Erythroblast (primary cell): ENCODE measurements around the gene MAP3K20.
"Not testable (repeated sequence)": the region's sequence is repeated elsewhere in the genome, so short reads cannot be mapped to it uniquely, and the experiment has no call there.

Experiments used
- DNase-seq, 2 experiments: peaks; one replicate each; lab custom pipeline; 2025; lab: John Stamatoyannopoulos, UW
- GATA1 ChIP-seq: IDR thresholded peaks from 2 replicates; pipeline ENCODE4 v1.6.1; 2011; ENCODE audit warnings: low read depth, mild to moderate bottlenecking, control low read depth, low read length, moderate library complexity
- POLR2A ChIP-seq: IDR thresholded peaks from 2 replicates; pipeline ENCODE4 v1.6.1; 2011; ENCODE audit warnings: mild to moderate bottlenecking, low read length

The MAP3K20 gene

DNA sequence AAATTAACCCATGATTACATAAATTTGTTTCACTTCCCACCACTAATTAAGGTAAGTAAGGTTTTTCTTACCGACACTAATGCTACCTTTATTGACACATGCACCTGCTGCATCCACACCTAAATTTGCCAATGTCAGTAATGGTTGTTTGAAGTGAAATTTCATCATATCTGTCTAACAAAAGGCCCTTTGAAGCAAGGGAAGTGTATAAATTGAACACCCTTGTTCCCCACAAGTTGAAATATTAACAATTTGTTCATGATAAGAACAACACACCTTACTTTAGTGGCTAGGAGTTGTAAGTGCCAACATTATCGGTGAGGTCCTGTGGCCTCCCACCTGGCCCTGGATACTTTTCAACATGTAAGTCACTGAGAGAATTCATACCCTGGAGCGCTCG, 162.7 kb downstream of the MAP3K20 start:
- TF ChIP-seq POLR2A = no peak
- TF ChIP-seq GATA1 = no peak

DNA sequence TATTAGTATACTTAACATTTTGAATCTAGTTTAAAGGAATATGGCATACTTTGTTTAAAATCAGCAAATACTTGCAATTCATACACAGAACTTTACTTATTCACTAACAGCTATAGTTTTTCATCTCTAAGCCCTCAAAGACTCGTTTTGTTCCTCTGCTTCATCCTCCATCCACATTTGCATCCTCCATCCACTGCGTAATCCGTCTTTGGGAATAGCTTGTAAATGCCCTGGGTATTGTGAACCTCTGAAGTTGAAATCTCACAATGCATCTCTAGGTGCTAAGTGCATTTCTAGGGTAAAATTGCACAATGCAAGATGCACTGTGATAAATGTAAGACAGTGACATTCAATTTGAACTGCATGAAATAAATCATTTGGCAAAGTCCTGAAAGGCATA, 163.2 kb downstream of the MAP3K20 start:
- DNase-seq = no peak
- TF ChIP-seq POLR2A (no peak), GATA1 (no peak)

More for the DNA sequence above, 162.7 kb downstream of the MAP3K20 start:
- no peak for DNase-seq

DNA sequence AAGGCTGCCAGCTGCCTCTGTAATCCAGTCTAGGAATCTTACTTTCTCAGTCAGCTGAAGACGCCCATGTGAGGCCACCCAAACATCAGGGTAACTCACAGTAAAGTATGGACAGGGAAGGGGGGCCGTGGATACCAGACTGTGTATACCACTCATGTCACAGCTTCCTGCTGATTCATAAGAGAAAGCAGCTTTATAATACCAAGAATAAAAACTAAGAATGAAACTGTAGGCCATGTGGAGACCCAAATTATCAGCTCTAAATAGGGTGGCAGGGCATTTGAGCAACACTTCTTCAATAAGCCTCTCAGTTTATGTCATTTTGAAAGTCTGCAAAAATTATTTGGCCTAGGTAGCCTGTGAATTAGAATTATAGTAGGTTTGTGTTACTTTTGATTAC, 164.0 kb downstream of the MAP3K20 start:
- no peak for TF ChIP-seq POLR2A
- no peak for TF ChIP-seq GATA1
- no peak for DNase-seq

DNA sequence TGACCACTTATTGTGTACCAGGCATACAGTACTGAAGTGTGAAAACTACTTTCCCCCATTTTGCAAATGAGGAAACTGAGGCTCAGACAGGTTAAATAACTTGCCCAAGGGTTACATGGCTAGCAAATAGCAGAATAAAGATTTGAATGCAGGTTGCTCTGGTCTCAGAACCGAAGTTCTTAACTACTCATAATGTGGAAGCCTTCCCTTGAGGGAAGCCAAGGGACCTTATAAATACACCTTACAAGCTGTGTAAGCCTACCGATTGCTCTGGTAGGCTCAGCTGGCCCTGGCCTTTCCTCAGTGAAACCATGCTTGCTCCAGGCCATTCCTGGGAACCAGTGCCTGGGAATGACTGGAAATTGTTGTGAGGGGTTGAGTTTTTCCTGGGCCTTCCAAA, 164.4 kb downstream of the MAP3K20 start:
- no peak for DNase-seq
- TF ChIP-seq POLR2A = no peak
- TF ChIP-seq GATA1 = no peak

DNA sequence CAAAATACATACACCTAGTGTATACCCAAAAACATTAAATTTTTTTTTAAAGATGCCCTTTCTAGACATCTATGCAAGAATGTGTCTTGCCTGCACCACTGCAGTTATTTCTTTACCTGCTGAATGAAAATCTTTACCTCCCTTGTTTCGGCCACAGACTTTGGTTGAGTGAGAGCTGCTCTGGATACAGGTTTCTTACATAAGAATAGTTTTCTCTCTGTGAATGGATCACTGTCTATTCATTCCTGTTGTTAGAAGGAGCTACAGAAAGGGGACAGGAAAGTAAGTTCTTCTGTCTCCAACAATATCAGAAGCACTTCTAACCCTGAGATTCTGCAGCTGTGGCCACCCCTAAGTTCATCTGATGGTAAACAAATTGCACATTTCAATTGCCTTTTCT, 166.0 kb downstream of the MAP3K20 start:
- TF ChIP-seq POLR2A (no peak), GATA1 (no peak)
- DNase-seq = no peak

DNA sequence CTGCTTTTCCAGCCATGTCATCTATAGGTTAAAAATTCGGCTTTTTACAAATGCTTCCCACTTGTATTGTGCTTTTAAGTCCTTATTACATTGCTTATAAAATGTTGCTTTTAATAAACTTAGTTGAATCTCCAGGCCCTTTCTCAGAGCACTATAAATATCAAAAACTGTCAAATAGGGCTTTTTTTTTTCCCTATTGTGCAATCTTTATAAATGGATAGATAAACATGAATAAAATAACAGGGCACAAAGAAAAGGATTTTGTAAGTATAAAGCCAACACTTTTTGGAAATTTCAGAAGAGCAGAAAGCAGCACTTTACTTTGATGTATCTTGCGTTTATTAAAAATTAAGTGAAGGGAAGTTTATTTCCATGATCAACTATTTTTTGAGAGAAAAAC, 171.5 kb downstream of the MAP3K20 start:
- no peak for DNase-seq
- TF ChIP-seq GATA1 = no peak
- no peak for TF ChIP-seq POLR2A

DNA sequence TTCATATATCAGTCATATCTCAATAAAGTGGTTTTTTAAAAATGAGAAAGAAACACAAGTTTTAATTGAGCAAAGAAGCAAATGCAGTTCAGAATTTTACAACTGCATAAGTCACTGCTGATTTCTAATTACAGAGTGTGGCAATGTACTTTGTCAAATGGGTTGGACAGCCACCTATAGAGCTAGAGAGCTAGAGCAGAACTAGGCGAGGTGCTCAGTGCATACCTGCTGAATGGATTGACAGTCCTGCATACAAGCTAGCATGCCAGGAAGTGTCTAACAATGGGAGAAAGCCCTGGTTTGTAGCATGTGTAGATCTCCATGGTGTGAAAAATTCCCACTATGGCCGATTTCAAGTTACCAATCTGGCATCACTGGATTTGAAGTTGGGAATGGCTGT, 172.7 kb downstream of the MAP3K20 start:
- DNase-seq = no peak
- TF ChIP-seq POLR2A (no peak), GATA1 (no peak)

DNA sequence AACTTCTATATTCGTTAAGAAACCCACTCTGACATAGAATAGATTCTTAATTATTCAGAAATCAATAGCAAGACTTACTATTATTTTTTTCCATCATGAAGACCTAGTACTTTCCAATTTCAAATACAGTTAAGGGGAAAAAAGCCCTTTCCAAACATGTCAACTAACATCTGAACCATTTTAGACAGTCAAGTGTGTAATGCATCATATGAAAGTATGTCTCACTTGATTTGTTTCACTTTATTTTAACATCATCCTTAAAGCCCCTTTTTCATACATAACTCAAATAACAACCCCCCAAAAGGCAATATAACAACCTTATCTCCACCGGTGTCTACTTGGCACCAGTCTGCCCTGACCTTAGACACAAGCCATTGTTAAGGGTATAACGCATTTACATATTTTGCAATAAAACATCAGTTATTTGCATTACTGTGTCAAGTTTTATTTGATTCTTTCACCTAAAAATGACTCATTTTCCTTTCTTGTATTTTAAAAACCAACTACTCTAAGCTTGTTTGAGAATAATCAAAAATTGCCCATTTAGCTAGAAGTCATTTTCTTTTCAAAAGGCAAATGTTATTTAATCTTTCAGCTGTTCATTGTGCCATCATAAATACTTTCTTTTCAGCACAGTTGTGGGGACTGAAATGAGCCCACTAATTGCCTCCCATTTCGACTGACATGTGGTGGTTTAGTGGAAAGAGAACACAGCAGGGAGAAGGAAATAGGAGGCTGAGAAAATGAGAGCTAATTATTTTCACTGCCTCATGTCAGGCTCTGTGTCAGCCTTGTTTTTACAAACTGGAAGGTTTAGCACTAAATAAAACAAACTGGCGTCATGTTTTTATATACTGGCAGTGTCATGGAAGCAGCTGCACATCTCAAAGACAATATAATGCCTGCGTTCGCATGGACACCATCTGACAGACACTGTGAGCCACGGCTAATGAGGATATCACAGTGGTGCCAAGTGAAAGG, 174.3 kb downstream of the MAP3K20 start:
- no peak for DNase-seq
- no peak for TF ChIP-seq GATA1
- TF ChIP-seq POLR2A = no peak

DNA sequence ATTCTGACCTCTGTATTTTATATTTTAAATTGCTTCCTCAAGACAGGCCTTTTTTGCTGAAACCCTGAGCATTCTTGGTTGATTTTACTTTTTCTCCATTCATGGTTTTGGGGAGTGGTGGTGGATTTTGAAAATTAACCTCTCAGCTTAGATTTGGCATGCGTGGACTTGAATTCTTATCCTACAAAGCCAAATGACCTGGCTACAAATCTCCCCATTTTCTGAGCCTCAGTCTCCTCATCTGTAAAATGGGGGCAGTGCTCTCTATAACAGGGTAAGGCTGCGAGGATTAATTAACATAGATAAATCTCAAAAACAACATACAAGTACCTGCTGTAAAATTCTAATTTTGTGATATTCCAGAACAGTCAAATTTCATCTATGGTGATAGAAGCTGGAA, 175.6 kb downstream of the MAP3K20 start:
- DNase-seq = no peak
- TF ChIP-seq POLR2A = no peak
- no peak for TF ChIP-seq GATA1

DNA sequence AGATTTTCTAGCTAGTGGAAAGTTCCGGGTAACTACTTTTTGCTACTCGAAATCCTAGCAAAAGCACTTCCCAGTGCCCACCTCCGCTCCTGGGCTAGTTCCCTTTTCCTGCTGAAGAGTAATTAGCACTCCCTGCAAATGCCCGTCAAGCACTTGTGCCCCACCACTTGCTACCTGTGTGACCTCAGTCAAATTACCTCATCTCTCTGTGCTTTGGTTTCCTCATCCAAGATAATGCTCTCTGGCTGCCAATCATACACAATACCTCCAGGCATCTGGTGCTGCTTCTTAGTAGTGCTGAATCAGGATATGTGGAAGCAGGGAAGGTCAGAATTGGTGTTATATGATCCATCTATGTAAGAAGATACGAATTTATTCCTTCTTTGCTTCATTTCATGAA, 176.9 kb downstream of the MAP3K20 start:
- no peak for DNase-seq
- TF ChIP-seq POLR2A = no peak
- TF ChIP-seq GATA1 = no peak

DNA sequence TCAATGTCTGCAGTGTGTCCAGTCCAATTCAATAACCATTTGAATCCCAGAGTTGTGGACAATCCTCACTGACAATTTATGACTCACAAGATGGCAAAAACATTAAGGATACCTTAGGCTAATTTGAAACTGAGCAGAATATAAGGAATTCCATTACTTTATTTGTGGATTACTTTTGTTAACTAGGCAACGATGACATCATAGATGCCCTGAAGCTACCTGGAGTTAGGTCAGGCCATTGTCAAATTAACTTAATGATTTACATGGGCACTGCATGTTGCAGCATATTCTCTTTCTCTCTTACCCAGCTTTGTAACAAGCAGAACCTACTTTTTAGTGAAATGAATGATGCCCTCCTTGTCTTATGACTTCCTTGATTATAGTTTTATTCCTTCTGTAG, 179.0 kb downstream of the MAP3K20 start:
- no peak for TF ChIP-seq POLR2A
- no peak for TF ChIP-seq GATA1
- no peak for DNase-seq

DNA sequence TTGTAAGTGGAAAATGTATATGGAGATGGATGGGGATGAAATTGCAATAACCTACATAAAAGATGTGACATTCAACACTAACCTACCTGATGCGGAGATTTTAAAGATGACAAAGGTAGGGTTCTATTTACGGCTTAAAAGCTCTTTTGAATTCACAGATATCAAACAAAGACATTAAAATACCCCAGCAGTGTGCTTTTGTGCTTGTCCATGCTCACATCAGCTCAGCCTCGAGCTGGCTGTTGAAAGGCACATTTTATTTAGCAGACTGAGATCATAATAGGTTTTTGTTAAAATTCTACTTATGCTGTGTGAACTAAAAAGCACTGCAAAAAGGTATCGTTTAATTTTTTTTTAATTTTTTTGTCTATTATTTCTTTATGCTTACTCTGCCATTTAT, 183.1 kb downstream of the MAP3K20 start:
- TF ChIP-seq POLR2A (no peak), GATA1 (no peak)
- no peak for DNase-seq

DNA sequence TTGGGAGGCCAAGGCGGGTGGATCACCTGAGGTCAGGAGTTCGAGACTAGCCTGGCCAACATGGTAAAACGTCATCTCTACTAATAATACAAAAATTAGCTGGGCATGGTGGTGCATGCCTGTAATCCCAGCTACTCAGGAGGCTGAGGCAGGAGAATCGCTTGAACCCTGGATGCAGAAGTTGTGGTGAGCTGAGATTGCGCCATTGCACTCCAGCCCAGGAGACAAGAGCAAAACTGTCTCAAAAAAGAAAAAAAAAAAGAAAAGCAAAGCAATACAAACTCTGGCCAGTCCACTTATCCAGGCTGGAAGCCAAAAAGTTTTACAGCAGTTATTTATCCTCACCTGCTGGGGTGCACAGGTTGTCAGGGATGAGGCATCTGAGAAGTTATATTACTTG, 186.7 kb downstream of the MAP3K20 start:
- not testable (repeated sequence) for DNase-seq

DNA sequence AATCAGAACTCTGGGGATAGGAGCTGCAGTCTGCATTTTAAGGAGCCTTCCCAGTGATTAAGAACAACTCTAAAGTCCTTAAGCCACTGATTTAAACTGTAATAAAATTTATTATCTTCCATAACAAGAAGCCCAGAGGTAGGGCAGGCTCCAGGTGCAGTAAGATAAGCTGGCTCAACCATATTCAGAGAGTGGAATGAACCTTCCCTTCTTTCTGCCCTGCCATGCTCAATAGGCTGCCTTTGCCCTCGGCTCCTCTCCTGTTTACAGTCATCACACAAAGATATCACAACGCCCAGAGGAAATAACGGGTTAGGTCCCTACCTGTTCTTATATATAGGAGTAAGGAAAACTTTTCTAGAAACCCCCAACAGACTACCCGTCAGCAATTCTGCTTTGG, 188.5 kb downstream of the MAP3K20 start:
- TF ChIP-seq GATA1 = no peak
- TF ChIP-seq POLR2A = no peak
- peak in 1 of 2 experiments; percentile 5 for DNase-seq
